ENCODE data around the gene CMC1. TPM values are rescaled to one million over a fixed set of nuclear protein-coding genes. Genes with fewer than 3 reads are reported as not detected.

Gene CMC1
- total and polyA plus RNA-seq, 4 donors, result 17.6 to 35.6 (median 26.9) TPM

DNA sequence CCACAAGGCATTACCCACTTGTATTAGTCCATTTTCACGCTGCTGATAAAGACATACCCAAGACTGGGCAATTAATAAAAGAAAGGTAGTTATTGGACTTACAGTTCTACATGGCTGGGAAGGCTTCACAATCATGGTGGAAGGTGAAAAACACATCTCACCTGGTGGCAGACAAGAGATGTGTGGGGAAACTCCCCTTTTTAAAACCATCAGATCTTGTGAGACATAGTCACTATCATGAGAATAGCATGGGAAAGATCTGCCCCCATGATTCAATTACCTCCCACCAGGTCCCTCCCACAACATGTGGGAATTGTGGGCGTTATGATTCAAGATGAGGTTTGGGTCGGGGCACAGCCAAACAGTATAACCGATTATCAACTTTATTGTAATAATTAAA lies 17.0 kb upstream of the CMC1 start:
- 90 to 97% methylated on average over 4 of the region's 4 CpGs for WGBS, 2 donors
- no peak for ATAC-seq (ENCODE audit: insufficient read depth, low FRiP score)
- TF ChIP-seq, protein P1, sequence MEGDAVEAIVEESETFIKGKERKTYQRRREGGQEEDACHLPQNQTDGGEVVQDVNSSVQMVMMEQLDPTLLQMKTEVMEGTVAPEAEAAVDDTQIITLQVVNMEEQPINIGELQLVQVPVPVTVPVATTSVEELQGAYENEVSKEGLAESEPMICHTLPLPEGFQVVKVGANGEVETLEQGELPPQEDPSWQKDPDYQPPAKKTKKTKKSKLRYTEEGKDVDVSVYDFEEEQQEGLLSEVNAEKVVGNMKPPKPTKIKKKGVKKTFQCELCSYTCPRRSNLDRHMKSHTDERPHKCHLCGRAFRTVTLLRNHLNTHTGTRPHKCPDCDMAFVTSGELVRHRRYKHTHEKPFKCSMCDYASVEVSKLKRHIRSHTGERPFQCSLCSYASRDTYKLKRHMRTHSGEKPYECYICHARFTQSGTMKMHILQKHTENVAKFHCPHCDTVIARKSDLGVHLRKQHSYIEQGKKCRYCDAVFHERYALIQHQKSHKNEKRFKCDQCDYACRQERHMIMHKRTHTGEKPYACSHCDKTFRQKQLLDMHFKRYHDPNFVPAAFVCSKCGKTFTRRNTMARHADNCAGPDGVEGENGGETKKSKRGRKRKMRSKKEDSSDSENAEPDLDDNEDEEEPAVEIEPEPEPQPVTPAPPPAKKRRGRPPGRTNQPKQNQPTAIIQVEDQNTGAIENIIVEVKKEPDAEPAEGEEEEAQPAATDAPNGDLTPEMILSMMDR (IDR thresholded peaks at IDR 0.05; ENCODE audit: control extremely low read depth, extremely low read depth), result no peak

DNA sequence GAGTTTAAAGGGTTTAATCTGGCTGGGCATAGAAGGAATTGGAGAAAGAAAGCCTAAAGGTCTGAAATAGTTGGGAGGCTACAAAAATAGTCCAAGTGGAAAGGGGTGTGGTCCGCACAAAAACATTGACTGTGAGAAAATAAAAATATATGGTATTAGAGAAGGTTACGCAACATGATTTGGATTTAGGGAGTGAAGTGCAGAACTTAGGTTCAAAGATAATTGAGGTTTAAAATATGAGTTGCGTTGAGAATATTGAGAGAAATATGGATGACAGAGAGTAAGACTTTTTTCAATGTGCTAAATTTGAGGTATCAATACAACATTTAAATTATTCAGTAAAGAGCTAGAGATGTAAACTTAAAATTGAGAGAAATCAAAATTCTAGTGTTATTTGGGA lies 15.4 kb upstream of the CMC1 start:
- no peak overlapping the region for H3K27ac ChIP-seq (ENCODE audit: low read depth in 1 of 2, low read length in 1 of 2)
- ATAC-seq (ENCODE audit: insufficient read depth, low FRiP score) (no peak), DNase-seq (no peak)
- no peaks in the 10 kb centered on the region for H3K27me3 ChIP-seq (ENCODE audit: control insufficient read depth in 3 of 3, insufficient read depth in 3 of 3, low read length in 2 of 3)
- TF ChIP-seq, protein P1 (IDR thresholded peaks at IDR 0.05; ENCODE audit: control extremely low read depth, extremely low read depth), result no peak
- WGBS, 2 donors, result 95% methylated on average over 3 of the region's 3 CpGs
- H3K9ac ChIP-seq (ENCODE audit: insufficient read depth in 1 of 2, low read length in 2 of 2), result no peak overlapping the region
- H3K4me3 ChIP-seq, result no peak overlapping the region
- H3K4me1 ChIP-seq (ENCODE audit: control insufficient read depth in 5 of 5, insufficient read depth in 5 of 5, low read length in 5 of 5), result no peaks in the 10 kb centered on the region
- H3K36me3 ChIP-seq (ENCODE audit: control insufficient read depth in 4 of 4, insufficient read depth in 4 of 4, low read length in 4 of 4), result no peaks in the 10 kb centered on the region
- no peaks in the 10 kb centered on the region for H3K9me3 ChIP-seq (ENCODE audit: control insufficient read depth in 4 of 4, insufficient read depth in 3 of 4, low read length in 3 of 4)

More for the DNA sequence above, 17.0 kb upstream of the CMC1 start:
- H3K27ac ChIP-seq (ENCODE audit: low read depth in 1 of 2, low read length in 1 of 2), result no peak overlapping the region
- H3K27me3 ChIP-seq (ENCODE audit: control insufficient read depth in 3 of 3, insufficient read depth in 3 of 3, low read length in 2 of 3), result no peaks in the 10 kb centered on the region
- no peak overlapping the region for H3K9ac ChIP-seq (ENCODE audit: insufficient read depth in 1 of 2, low read length in 2 of 2)
- H3K4me3 ChIP-seq, result no peak overlapping the region
- H3K9me3 ChIP-seq (ENCODE audit: control insufficient read depth in 4 of 4, insufficient read depth in 3 of 4, low read length in 3 of 4), result no peaks in the 10 kb centered on the region
- no peaks in the 10 kb centered on the region for H3K36me3 ChIP-seq (ENCODE audit: control insufficient read depth in 4 of 4, insufficient read depth in 4 of 4, low read length in 4 of 4)
- no peak for DNase-seq
- no peaks in the 10 kb centered on the region for H3K4me1 ChIP-seq (ENCODE audit: control insufficient read depth in 5 of 5, insufficient read depth in 5 of 5, low read length in 5 of 5)

DNA sequence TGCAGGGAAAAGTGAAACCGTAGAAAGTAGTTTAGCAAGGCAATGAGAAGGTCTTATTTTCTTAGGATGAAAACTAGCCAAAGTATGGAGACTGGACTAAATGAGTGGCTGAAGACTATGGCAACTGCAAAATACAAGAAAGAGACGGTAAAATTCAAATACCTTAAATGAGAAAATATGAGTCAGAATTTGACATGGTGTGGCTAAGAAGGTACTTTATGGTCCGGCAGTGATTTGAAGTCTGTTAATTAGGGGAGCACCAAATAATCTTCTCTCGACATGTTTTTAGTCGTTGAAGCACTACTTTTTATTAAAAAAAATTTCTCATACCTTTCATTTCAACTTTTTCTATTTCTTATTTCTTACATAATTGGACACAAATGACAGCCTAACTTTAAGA lies 12.8 kb upstream of the CMC1 start:
- Histone ChIP-seq H3K27ac (ENCODE audit: low read depth in 1 of 2, low read length in 1 of 2) (no peak overlapping the region), H3K4me3 (no peak overlapping the region), H3K27me3 (ENCODE audit: control insufficient read depth in 3 of 3, insufficient read depth in 3 of 3, low read length in 2 of 3) (no peaks in the 10 kb centered on the region), H3K9ac (ENCODE audit: insufficient read depth in 1 of 2, low read length in 2 of 2) (no peak overlapping the region), H3K36me3 (ENCODE audit: control insufficient read depth in 4 of 4, insufficient read depth in 4 of 4, low read length in 4 of 4) (no peaks in the 10 kb centered on the region), H3K4me1 (ENCODE audit: control insufficient read depth in 5 of 5, insufficient read depth in 5 of 5, low read length in 5 of 5) (no peaks in the 10 kb centered on the region), H3K9me3 (ENCODE audit: control insufficient read depth in 4 of 4, insufficient read depth in 3 of 4, low read length in 3 of 4) (no peaks in the 10 kb centered on the region)
- WGBS, 2 donors, result 97 to 98% methylated on average over 5 of the region's 5 CpGs
- no peak for ATAC-seq (ENCODE audit: insufficient read depth, low FRiP score)
- TF ChIP-seq, protein P1 (IDR thresholded peaks at IDR 0.05; ENCODE audit: control extremely low read depth, extremely low read depth), result no peak
- DNase-seq, result no peak

DNA sequence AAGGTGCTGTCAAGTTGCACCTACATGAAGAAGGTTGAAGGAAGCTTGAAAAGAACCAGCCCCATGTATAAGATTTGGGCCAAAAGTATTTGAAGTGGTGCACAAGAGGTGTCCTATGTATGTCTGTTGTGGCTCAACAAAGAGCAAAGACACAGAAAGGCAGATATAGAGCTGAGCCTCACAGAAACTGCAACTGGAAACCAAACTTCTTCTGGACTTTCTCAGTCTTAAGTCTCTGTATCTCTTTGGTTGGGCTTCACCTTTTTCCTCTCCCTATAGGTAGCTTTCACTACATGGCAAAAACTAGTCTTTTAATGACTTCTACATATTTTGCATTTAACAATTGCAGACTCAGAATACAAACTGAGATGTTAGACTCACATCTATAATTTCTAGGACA lies 8.8 kb upstream of the CMC1 start:
- TF ChIP-seq, protein P1 (IDR thresholded peaks at IDR 0.05; ENCODE audit: control extremely low read depth, extremely low read depth), result no peak
- H3K4me1 ChIP-seq (ENCODE audit: control insufficient read depth in 5 of 5, insufficient read depth in 5 of 5, low read length in 5 of 5), result no peaks in the 10 kb centered on the region
- H3K9ac ChIP-seq (ENCODE audit: insufficient read depth in 1 of 2, low read length in 2 of 2), result no peak overlapping the region
- H3K27me3 ChIP-seq (ENCODE audit: control insufficient read depth in 3 of 3, insufficient read depth in 3 of 3, low read length in 2 of 3), result no peaks in the 10 kb centered on the region
- ATAC-seq (ENCODE audit: insufficient read depth, low FRiP score) (no peak), DNase-seq (no peak)
- H3K36me3 ChIP-seq (ENCODE audit: control insufficient read depth in 4 of 4, insufficient read depth in 4 of 4, low read length in 4 of 4), result no peaks in the 10 kb centered on the region
- H3K27ac ChIP-seq (ENCODE audit: low read depth in 1 of 2, low read length in 1 of 2), result no peak overlapping the region
- H3K9me3 ChIP-seq (ENCODE audit: control insufficient read depth in 4 of 4, insufficient read depth in 3 of 4, low read length in 3 of 4), result no peaks in the 10 kb centered on the region
- H3K4me3 ChIP-seq, result no peak overlapping the region

Data from lung (tissue), 12 donors.